GM19467 (cell line): ENCODE data around the gene PEX1.
"Not testable (repeated sequence)": the region's sequence is repeated elsewhere in the genome, so short reads cannot be mapped to it uniquely, and the experiment has no call there.

Experiments used
- ATAC-seq: cut with Tn5 transposase; IDR thresholded peaks from one replicate; pipeline ENCODE4 v1.9.1; 2021; ENCODE audit warnings: mild to moderate bottlenecking, moderate library complexity; ENCODE audit not compliant: unreplicated experiment

The PEX1 gene

DNA sequence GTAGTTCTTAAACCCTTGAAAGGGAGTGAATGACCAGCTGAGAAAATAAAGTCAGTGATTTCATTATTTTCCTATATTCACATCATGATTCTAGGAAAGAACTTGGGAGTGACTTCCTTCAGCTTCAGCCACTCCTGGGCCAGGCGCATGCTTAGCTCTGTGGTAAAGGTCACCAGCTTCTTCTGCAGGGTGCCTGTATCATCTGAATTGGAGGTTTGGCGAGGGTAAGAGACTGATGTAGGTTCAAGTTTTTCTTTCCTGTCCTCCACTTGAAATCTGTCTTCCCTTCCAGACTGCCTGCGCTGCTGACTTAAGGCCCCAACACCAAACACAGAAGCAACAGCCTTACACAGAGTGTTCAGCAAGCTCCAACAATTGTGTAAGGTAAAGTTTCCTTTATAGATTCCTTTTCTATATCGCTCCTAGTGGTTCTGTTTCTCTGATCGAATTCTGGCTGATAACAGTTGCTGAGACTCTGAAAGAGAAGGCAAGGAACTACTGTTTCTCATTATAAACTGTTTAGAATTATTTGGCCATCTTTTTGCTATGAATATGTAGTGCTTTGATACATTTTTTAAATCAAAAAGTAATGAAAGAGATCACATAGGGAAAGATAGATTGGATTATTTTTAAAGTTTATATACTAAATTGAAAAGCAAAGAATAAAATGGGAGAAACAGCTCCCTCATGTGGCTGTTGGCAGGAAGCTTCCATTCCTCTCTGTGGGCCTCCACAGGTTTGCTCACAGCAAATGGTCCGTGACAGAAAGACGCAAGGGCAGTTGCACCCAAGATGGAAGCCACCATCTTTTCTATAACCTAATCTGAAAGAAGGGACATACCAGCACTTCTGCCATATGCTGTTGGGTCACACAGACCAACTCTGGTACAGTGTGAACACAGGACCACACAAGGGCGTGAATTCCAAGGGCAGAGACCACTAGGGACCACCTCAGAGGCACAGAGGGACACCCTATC, 67.0 kb downstream of the PEX1 start:
- no peak for ATAC-seq

DNA sequence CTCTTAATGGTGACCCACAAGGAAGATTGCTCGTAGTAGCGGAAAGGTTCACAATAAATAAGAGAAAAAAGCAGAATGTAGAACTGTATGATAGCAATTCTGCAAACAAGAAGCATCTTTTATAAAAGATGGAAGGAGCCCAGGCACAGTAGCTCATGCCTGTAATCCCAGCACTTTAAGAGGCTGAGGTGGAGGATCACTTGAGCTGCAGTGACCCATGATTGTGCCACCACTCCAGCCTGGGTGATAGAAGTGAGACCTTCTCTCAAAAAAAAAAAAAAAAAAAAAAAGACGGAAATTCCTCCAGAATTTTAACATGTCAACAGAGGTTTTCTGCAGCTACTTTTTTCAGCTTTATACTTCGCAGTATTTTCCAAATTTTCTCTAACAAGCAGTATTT, 67.8 kb downstream of the PEX1 start:
- no peak for ATAC-seq

GRCh38 chr7:92460109-92460508, 68.2 kb downstream of the PEX1 start:
- no peak for ATAC-seq

GRCh38 chr7:92456236-92456635, 72.1 kb downstream of the PEX1 start:
- ATAC-seq, result no peak

DNA sequence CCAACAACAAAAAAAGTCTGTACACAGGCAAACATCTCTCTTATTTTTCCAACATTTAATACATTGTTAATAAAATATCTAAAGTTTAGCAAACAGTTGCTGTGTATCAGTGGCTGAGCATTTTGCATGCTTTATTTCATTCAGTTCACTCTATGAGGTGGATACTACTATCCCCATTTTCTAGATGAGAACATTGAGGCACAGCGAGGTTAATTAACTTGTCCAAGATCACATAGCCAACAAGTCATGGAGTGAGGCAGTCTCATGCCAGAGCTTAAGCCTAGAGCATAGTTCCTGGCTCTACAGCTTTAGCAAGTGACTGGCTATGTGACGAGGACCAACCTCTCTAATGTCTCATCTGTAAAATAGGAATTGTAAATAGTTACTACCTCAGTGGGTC, 76.7 kb downstream of the PEX1 start:
- no peak for ATAC-seq

GRCh38 chr7:92448205-92448747, 80.0 kb downstream of the PEX1 start:
- peak; percentile 37 for ATAC-seq

- ATAC-seq, result peak; percentile 91
These were observed 80.7 kb downstream of the PEX1 start, which contains the start of gene GATAD1 for GRCh38 chr7:92447345-92448204. TSS of gene GATAD1 (plus strand) at chr7:92447482. CDS start at chr7:92447730, 248 bp downstream.

DNA sequence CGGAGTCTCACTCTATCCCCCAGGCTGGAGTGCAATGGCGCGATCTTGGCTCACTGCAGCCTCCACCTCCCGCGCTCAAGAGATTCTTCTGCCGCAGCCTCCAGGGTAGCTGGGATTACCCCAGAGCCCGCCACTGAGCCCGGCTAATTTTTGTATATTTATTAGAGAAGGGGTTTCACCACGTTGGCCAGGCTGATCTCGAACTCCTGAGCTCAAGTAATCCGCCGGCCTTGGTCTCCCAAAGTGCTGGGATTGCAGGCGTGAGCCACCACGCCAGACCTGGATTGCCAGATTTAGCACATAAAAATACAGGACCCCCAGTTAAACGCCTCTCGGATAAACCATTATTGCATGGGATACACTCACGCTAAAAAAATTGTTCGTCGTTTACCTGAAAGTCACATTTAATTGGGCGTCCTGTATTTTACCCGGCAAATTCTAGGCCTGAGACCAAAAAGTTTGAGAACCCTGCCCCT, 81.4 kb downstream of the PEX1 start:
- no peak for ATAC-seq

- not testable (repeated sequence) for ATAC-seq
These were observed 85.6 kb downstream of the PEX1 start for GRCh38 chr7:92442720-92443119.

DNA sequence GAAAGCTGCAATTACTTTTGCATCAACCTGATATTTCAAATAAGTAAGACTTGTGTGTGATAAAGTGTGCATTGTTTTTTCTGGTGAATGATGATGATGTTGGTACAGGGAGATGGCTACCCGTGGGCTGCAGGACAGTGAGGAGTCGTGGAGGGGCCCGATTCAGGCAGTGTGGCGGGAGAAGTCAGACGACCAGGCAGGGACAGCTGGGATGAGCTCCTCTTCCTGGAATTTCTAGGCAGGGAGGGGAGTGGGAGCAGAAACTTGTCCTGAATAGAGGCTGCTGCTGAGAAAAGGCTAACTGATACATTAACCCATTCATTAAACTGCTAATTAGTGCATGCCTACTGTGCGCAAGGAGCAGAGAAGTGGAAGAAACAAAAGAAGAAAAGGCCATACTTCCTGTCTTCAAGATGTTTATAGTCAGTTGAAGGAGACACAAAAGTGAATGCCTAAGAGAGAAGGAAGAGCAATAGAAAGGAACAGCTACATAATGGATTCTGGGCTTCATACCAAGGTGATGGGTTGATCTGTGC, 90.3 kb downstream of the PEX1 start:
- ATAC-seq, result no peak
